ENCODE data around the gene CFAP92. TPM values are rescaled to one million over a fixed set of nuclear protein-coding genes. Genes with fewer than 3 reads are reported as not detected.
"Not testable (repeated sequence)": the region's sequence is repeated elsewhere in the genome, so short reads cannot be mapped to it uniquely, and the experiment has no call there.

Gene CFAP92
- total and polyA plus RNA-seq, 7 experiments from 2014 or later = 0.10 to 1.4 (median 0.46) TPM

DNA sequence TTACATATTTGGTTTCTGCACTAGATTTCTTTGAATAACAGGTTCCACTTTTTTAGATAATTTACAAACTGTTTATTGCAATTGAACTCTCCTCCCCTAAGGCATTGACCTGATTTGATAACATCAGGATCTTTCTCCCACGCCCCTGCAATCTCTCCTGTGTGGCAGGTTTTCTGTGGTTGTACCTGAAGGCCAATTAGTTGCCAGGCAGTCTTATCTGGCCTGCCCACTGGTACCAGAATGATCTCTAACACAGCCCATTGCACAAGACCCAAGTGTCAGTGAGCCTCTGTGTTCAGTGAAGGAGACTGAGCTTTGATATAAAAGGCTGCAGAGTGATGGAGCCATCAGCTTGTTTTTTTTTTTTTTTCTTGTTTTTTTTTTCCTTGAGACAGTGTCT, 111.2 kb downstream of the CFAP92 start:
- peaks cover 0 to 5% (median 0%) of the 10 kb centered on the region in 11 donors for H3K9me3 Mint-ChIP-seq
- peak overlapping the region in 3 of 10 donors; percentile 30 to 58 (median 56) for H3K4me3 Mint-ChIP-seq
- no peak for DNase-seq
- Histone ChIP-seq H3K4me3 (ENCODE audit: low read length) (no peak overlapping the region), H3K27ac (ENCODE audit: low read depth, low read length) (no peak overlapping the region), H3K4me1 (ENCODE audit: control insufficient read depth in 2 of 2, insufficient read depth in 2 of 2, low read length in 2 of 2) (peaks cover 19 to 26% of the 10 kb centered on the region in 2 donors), H3K9me3 (ENCODE audit: control insufficient read depth in 2 of 3, low read length in 3 of 3) (no peaks in the 10 kb centered on the region), H3K27me3 (ENCODE audit: control insufficient read depth in 2 of 2, insufficient read depth in 2 of 2, low read length in 2 of 2) (no peaks in the 10 kb centered on the region), H3K36me3 (ENCODE audit: control insufficient read depth in 2 of 3, insufficient read depth in 3 of 3, low read length in 3 of 3) (peaks cover 0 to 16% (median 4%) of the 10 kb centered on the region in 3 experiments)
- H3K36me3 Mint-ChIP-seq = peaks cover 0 to 18% (median 0%) of the 10 kb centered on the region in 5 donors
- ChIA-PET CTCF (no interaction called here), POLR2A (interaction anchor here (0.6 to 2.3 kb wide), 2 partner anchors 41 to 178 kb away, joined by 3 to 6 read pairs; no protein-coding TSS in a partner anchor)
- intact Hi-C loops (cut with micrococcal nuclease) = no loop called here
- H3K27ac Mint-ChIP-seq = peak overlapping the region in 6 of 9 donors; percentile 14 to 78 (median 48)
- H3K4me1 Mint-ChIP-seq = peaks cover 34 to 65% (median 60%) of the 10 kb centered on the region in 7 donors
- peaks cover 0 to 2% (median 0%) of the 10 kb centered on the region in 5 donors for H3K27me3 Mint-ChIP-seq
- ATAC-seq = no peak

DNA sequence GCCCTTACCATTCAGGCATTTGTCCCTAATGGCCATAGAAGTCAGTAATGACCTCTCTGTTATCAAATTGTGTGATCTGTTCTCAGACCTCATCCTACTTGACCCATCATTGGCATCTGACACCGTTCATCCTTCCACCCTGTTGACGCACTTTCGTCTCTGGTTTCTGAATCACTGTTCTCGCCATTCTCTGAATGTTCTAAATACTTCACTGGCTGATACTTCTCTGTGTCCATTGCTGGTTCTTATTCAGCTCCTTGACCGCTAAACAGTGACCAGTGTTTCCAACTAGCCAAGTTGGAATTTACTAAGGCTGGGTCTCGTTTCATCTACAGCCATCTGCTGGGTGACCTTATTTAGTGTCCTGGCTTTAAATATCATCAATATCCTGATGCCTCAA, 112.3 kb downstream of the CFAP92 start:
- Mint-ChIP-seq H3K27ac (peak overlapping the region; percentile 6 to 98 (median 71)), H3K36me3 (peaks cover 0 to 15% (median 0%) of the 10 kb centered on the region in 5 donors), H3K27me3 (peaks cover 0 to 2% (median 0%) of the 10 kb centered on the region in 5 donors), H3K4me1 (peaks cover 36 to 70% (median 63%) of the 10 kb centered on the region in 7 donors), H3K4me3 (peak overlapping the region in 9 of 10 donors; percentile 26 to 89 (median 58)), H3K9me3 (peaks cover 0 to 5% (median 0%) of the 10 kb centered on the region in 11 donors)
- H3K36me3 ChIP-seq (ENCODE audit: control insufficient read depth in 2 of 3, insufficient read depth in 3 of 3, low read length in 3 of 3) = peaks cover 0 to 16% (median 4%) of the 10 kb centered on the region in 3 experiments
- H3K27me3 ChIP-seq (ENCODE audit: control insufficient read depth in 2 of 2, insufficient read depth in 2 of 2, low read length in 2 of 2) = no peaks in the 10 kb centered on the region
- CTCF ChIA-PET = no interaction called here
- ATAC-seq (no peak), DNase-seq (no peak)
- peaks cover 19 to 31% of the 10 kb centered on the region in 2 donors for H3K4me1 ChIP-seq (ENCODE audit: control insufficient read depth in 2 of 2, insufficient read depth in 2 of 2, low read length in 2 of 2)
- intact Hi-C loops (cut with micrococcal nuclease) = no loop called here
- H3K9me3 ChIP-seq (ENCODE audit: control insufficient read depth in 2 of 3, low read length in 3 of 3) = no peaks in the 10 kb centered on the region
- POLR2A ChIA-PET = interaction anchor here (0.6 to 7.6 kb wide), 3 partner anchors 41 to 434 kb away, joined by 3 to 46 read pairs (median 3); a partner anchor contains a TSS
- H3K4me3 ChIP-seq (ENCODE audit: low read length) = no peak overlapping the region
- H3K27ac ChIP-seq (ENCODE audit: low read depth, low read length) = no peak overlapping the region

DNA sequence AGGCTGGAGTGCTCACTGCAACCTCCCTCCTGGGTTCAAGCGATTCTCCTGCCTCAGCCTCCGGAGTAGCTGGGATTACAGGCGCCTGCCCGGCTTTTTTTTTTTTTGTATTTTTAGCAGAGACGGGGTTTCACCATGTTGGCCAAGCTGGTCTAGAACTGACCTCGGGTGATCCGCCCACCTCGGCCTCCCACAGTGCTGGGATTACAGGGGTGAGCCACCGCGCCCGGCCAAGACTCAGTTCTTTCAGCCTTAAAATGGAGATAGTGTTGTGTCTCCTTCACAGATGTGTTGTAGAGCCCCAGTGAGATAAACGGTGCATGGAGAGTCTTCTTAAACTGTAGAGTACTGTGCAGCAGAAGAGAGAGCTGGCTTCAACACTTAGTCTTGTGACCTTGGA, 113.4 kb downstream of the CFAP92 start:
- Histone ChIP-seq H3K27ac (ENCODE audit: low read depth, low read length) (peak overlapping the region; percentile 97), H3K36me3 (ENCODE audit: control insufficient read depth in 2 of 3, insufficient read depth in 3 of 3, low read length in 3 of 3) (peaks cover 0 to 16% (median 2%) of the 10 kb centered on the region in 3 experiments), H3K4me1 (ENCODE audit: control insufficient read depth in 2 of 2, insufficient read depth in 2 of 2, low read length in 2 of 2) (peaks cover 19 to 39% of the 10 kb centered on the region in 2 donors)
- Mint-ChIP-seq H3K36me3 (peaks cover 0 to 15% (median 0%) of the 10 kb centered on the region in 5 donors), H3K4me3 (peak overlapping the region; percentile 80 to 98 (median 89)), H3K4me1 (peaks cover 42 to 78% (median 71%) of the 10 kb centered on the region in 7 donors), H3K27ac (peak overlapping the region; percentile 92 to 98 (median 97))
- CTCF ChIA-PET = interaction anchor here (0.6 to 6.1 kb wide), 4 partner anchors 35 to 147 kb away, joined by 3 to 85 read pairs (median 4); no protein-coding TSS in a partner anchor
- ATAC-seq; DNase-seq; H3K27me3 Mint-ChIP-seq; H3K4me3 ChIP-seq (ENCODE audit: low read length); H3K9me3 Mint-ChIP-seq; H3K9me3 ChIP-seq (ENCODE audit: control insufficient read depth in 2 of 3, low read length in 3 of 3); H3K27me3 ChIP-seq (ENCODE audit: control insufficient read depth in 2 of 2, insufficient read depth in 2 of 2, low read length in 2 of 2); intact Hi-C loops (cut with micrococcal nuclease): not testable (repeated sequence)
- POLR2A ChIA-PET = interaction anchor here (0.6 to 7.6 kb wide), 11 partner anchors 9 to 436 kb away, joined by 3 to 46 read pairs (median 4); a partner anchor contains a TSS

DNA sequence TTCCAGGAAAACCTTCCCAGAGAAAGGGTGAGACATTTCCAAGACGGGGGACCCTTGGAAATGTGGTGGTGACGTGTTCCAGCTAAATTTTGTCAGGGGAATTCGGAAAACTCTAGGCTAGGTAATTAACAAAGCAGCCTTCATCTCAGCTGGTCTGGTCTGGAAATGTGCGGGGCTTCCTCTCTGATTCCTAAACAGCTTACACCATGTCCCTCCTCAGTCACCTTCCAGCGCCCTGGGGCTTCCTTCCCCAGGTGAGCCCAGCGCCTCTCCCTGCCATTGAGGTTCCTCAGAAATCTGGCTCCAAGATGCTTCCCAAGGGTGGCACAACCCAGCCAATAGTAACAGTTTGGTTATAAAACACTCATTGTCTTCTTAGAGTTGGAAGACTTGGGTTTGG, 113.9 kb downstream of the CFAP92 start:
- Mint-ChIP-seq H3K27ac (peak overlapping the region; percentile 92 to 98 (median 97)), H3K27me3 (peaks cover 0 to 2% (median 0%) of the 10 kb centered on the region in 5 donors), H3K4me1 (peaks cover 42 to 81% (median 73%) of the 10 kb centered on the region in 7 donors), H3K36me3 (peaks cover 0 to 14% (median 0%) of the 10 kb centered on the region in 5 donors), H3K9me3 (peaks cover 0 to 4% (median 0%) of the 10 kb centered on the region in 11 donors), H3K4me3 (peak overlapping the region; percentile 80 to 98 (median 89))
- POLR2A ChIA-PET = interaction anchor here (0.6 to 7.6 kb wide), 11 partner anchors 9 to 436 kb away, joined by 3 to 46 read pairs (median 5); partner anchors contain the start of gene COPG1
- intact Hi-C loops (cut with micrococcal nuclease) = loop anchor here (1.0 to 5.0 kb wide), 21 partner anchors 33 to 727 kb away; partner anchors contain the start of genes COPG1 (in 2 of the 2), IFT122 (in 2 of the 2), RAB7A (in 2 of the 2) and RPN1 (in 2 of the 2)
- CTCF ChIA-PET = interaction anchor here (0.6 to 6.1 kb wide), 5 partner anchors 35 to 189 kb away, joined by 3 to 85 read pairs (median 3); no protein-coding TSS in a partner anchor
- ATAC-seq (no peak), DNase-seq (peak in 2 of 9 donors; percentile 4 to 32)
- Histone ChIP-seq H3K36me3 (ENCODE audit: control insufficient read depth in 2 of 3, insufficient read depth in 3 of 3, low read length in 3 of 3) (peaks cover 0 to 15% (median 0%) of the 10 kb centered on the region in 3 experiments), H3K9me3 (ENCODE audit: control insufficient read depth in 2 of 3, low read length in 3 of 3) (no peaks in the 10 kb centered on the region), H3K27ac (ENCODE audit: low read depth, low read length) (peak overlapping the region; percentile 97), H3K27me3 (ENCODE audit: control insufficient read depth in 2 of 2, insufficient read depth in 2 of 2, low read length in 2 of 2) (no peaks in the 10 kb centered on the region), H3K4me3 (ENCODE audit: low read length) (peak overlapping the region; percentile 74), H3K4me1 (ENCODE audit: control insufficient read depth in 2 of 2, insufficient read depth in 2 of 2, low read length in 2 of 2) (peaks cover 19 to 43% of the 10 kb centered on the region in 2 donors)

DNA sequence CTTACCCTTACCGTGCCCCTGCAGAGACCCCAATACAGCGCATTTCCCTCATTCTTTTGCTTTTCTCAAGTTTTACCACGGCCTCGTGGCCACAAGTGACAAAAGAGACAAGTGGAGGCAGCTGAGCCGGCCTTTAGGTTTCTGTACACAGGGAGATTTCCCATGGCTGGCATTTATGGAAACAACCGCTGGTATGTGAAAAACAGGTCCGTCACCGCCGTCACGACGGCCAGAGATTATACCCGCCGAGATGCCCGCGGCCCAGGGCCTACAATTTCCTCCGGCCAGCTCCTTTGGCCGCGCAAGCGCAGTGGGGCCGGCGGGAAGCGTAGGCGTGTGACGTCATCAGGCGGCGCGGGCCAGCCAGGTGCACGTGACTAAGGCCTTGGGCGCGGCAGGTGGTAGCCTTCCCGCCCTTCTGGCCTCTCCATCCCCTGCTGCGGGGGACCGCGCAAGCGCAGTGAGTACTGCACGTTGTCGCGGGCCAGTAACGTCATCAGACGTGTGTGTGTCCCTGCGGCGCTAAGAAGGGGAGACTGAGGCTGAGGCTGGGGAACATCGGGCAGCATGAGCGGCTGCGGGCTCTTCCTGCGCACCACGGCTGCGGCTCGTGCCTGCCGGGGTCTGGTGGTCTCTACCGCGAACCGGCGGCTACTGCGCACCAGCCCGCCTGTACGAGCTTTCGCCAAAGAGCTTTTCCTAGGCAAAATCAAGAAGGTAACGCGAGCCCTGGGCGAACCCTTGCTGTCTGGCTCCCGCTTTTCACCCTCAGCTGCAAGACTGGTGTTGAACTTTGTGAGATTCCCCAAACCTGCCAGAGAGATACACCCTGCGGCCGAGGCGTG, 114.5 kb downstream of the CFAP92 start, which contains the start of gene ACAD9:
ACAD9 (plus strand) TSS at position 496 of the 845 bp plus-strand sequence; CDS start at position 568, 72 bp downstream.
- peak within 1 kb of the TSS; percentile 97 for H3K27ac ChIP-seq (ENCODE audit: low read depth, low read length)

More for the DNA sequence above, 114.5 kb downstream of the CFAP92 start, which contains the start of gene ACAD9:
- H3K4me3 Mint-ChIP-seq = peak within 1 kb of the TSS; percentile 80 to 98 (median 89)
- DNase-seq (peak; percentile 94 to 100 (median 96)), ATAC-seq (peak; percentile 95)
- Histone ChIP-seq H3K36me3 (ENCODE audit: control insufficient read depth in 2 of 3, insufficient read depth in 3 of 3, low read length in 3 of 3) (peaks cover 0 to 10% (median 0%) of the 10 kb centered on the region in 3 experiments), H3K4me1 (ENCODE audit: control insufficient read depth in 2 of 2, insufficient read depth in 2 of 2, low read length in 2 of 2) (peaks cover 19 to 43% of the 10 kb centered on the region in 2 donors), H3K27me3 (ENCODE audit: control insufficient read depth in 2 of 2, insufficient read depth in 2 of 2, low read length in 2 of 2) (no peaks in the 10 kb centered on the region), H3K4me3 (ENCODE audit: low read length) (peak within 1 kb of the TSS; percentile 74), H3K9me3 (ENCODE audit: control insufficient read depth in 2 of 3, low read length in 3 of 3) (no peaks in the 10 kb centered on the region)
- intact Hi-C loops (cut with micrococcal nuclease) = loop anchor here (1.0 to 5.0 kb wide), 21 partner anchors 33 to 726 kb away; partner anchors contain the start of genes COPG1 (in 2 of the 2), IFT122 (in 2 of the 2), RAB7A (in 2 of the 2) and RPN1 (in 2 of the 2)
- peaks cover 0 to 4% (median 0%) of the 10 kb centered on the region in 11 donors for H3K9me3 Mint-ChIP-seq
- ChIA-PET POLR2A (interaction anchor here (0.5 to 7.6 kb wide), 22 partner anchors 11 to 559 kb away, joined by 3 to 46 read pairs (median 4); partner anchors contain the start of genes CFAP92, COPG1 and RAB7A), CTCF (interaction anchor here (0.6 to 6.1 kb wide), 8 partner anchors 36 to 370 kb away, joined by 3 to 85 read pairs (median 3); partner anchors contain the start of gene COPG1)
- peaks cover 0 to 6% (median 0%) of the 10 kb centered on the region in 5 donors for H3K27me3 Mint-ChIP-seq
- H3K4me1 Mint-ChIP-seq = peaks cover 40 to 83% (median 77%) of the 10 kb centered on the region in 7 donors
- H3K27ac Mint-ChIP-seq = peak within 1 kb of the TSS; percentile 92 to 98 (median 97)
- H3K36me3 Mint-ChIP-seq = peaks cover 0 to 12% (median 0%) of the 10 kb centered on the region in 5 donors

All from naive thymus-derived CD4-positive, alpha-beta T cell (primary cell).